RWPE1 (cell line): Measurements from ENCODE around the gene SNED1.

ENCODE experiments used
- CTCF ChIA-PET: fragments of 350-600 bp; sonication (Branson Sonifier 250); formaldehyde crosslinking; extraction: SDS; loops from one replicate; lab custom pipeline; 2021; lab: Yijun Ruan, JAX
- POLR2A ChIA-PET: fragments of 400-600 bp; formaldehyde crosslinking; extraction: SDS; loops from one replicate; lab custom pipeline; 2020; ENCODE audit warnings: antibody characterized with exemption; ENCODE audit not compliant: low non-redundant PET; lab: Yijun Ruan, JAX
- DNase-seq: peaks from one replicate; pipeline ENCODE4 v3.0.0; 2012; ENCODE audit warnings: low spot score
- H3K27ac ChIP-seq: fragments of 450-650 bp; 2 replicates; pipeline ENCODE4 v1.5.1; 2017
- TF ChIP-seq, protein P1 (sequence below): fragments of 450-650 bp; conservative IDR thresholded peaks from 2 replicates; pipeline ENCODE4 v1.5.1; 2017; ENCODE audit warnings: low read depth, mild to moderate bottlenecking

SNED1 gene

DNA sequence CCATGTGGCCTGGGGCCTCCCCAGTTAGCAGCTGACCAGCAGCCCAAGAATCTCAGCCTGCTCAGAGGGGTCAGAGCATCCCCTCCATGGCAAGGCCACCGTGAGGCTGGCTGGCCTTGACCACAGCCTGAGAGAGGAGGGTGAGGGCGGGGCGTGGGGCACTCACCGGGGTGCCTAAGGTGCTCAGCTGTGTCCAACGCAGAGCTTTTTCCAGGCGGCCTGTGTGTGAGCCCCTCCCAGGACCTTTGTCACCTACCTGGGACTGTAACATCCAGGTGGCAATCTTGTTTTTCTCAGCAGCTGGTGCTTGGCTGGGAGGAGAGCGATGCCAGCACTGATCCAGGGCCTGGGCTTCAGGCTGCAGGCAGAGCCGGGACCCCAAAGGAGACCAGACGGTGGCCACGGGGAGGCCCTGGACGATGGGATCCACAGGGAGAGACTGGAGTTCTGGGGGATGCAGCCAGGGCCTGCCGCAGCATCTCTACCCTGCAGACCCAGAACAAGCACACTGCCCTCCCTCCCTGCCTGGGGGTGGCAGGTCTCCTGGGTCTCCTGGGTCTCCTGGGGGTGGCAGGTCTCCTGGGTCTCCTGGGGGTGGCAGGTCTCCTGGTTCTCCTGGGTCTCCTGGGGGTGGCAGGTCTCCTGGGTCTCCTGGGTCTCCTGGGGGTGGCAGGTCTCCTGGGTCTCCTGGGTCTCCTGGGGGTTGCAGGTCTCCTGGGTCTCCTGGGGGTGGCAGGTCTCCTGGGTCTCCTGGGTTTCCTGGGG, 12.3 kb downstream of the SNED1 start:
- ChIA-PET CTCF (interaction anchor here (0.6 kb wide), 1 partner anchor 29 kb away, joined by 3 read pairs; no protein-coding TSS in a partner anchor), POLR2A (no interaction called here)
- TF ChIP-seq, protein P1, sequence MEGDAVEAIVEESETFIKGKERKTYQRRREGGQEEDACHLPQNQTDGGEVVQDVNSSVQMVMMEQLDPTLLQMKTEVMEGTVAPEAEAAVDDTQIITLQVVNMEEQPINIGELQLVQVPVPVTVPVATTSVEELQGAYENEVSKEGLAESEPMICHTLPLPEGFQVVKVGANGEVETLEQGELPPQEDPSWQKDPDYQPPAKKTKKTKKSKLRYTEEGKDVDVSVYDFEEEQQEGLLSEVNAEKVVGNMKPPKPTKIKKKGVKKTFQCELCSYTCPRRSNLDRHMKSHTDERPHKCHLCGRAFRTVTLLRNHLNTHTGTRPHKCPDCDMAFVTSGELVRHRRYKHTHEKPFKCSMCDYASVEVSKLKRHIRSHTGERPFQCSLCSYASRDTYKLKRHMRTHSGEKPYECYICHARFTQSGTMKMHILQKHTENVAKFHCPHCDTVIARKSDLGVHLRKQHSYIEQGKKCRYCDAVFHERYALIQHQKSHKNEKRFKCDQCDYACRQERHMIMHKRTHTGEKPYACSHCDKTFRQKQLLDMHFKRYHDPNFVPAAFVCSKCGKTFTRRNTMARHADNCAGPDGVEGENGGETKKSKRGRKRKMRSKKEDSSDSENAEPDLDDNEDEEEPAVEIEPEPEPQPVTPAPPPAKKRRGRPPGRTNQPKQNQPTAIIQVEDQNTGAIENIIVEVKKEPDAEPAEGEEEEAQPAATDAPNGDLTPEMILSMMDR, result no peak
- peak overlapping the region; percentile 92 for H3K27ac ChIP-seq
- no peak for DNase-seq

DNA sequence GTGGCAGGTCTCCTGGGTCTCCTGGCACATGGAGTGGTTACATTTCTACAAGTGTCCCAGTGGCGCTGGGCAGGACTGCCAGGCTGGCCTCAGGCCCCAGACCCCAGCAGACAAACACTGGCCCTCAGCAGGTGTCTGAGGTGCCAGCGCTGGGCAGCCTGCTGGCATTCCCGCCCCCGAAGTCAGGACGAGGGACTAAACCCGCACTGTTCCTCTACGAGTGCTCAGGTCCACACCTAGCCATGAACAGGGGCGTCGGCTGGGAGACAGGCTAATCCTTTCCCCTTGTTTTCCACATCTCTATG, 12.8 kb downstream of the SNED1 start:
- H3K27ac ChIP-seq, result no peak overlapping the region
- DNase-seq, result no peak
- ChIA-PET POLR2A (no interaction called here), CTCF (no interaction called here)
- TF ChIP-seq, protein P1, result no peak

DNA sequence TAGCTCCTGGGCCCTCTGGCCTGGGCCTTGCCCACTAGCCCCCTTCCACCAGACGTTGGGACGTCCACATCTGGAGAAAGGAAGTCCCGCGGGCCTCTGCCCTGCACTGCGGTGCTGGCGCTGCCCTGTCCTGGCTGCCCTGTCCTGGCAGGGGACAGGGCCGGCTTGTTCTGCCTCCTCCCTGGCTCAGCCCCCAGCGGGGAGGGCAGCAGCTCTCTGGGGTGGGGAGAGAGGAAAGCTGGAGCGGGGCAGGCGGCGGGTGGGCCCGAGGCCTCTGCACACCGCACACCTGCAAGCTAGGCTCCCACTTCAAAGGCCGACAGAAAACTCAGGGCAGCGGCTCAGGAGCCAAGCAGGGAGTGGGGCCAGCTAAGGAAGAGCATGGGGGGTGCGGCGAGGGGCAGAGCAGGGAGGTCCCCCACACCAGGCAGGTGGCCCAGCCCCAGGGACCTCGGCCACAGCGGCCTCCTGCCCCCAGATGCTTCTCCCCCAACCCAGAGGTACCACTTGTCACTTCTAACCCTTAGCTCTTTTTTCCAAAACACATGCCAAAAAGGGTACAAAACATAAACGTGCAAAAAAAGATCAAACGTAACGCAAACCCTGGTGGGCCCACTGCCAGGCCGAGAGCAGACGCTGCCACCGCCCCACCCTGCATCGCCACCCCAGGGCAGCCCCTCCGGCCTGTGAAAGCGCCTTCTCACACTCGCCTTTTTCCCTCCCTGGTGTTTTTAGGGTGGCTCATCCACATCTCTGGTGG, 13.5 kb downstream of the SNED1 start:
- TF ChIP-seq, protein P1, result no peak
- no peak overlapping the region for H3K27ac ChIP-seq
- DNase-seq, result no peak
- ChIA-PET CTCF (no interaction called here), POLR2A (no interaction called here)

DNA sequence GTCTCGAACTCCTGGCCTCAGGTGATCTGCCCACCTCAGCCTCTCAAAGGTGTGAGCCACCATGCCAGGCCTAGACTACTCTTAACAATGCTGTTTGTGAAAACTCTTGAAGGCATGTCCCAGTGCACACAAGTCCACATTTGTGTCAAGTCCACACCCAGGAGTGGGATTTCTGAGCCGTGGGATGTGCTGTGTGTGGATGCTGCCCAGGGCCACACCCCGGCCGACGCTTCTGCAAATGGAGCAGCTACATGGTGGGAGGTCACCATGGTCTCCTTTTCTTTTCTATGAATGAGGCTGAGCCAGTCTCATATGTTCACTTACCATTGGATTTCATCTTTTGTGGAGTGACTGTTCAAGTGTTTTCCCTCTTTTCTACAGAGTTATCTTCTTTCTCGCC, 15.8 kb downstream of the SNED1 start:
- TF ChIP-seq, protein P1, result no peak
- CTCF ChIA-PET, result interaction anchor here (0.5 kb wide), 1 partner anchor 368 kb away, joined by 3 read pairs; no protein-coding TSS in a partner anchor
- POLR2A ChIA-PET, result no interaction called here

DNA sequence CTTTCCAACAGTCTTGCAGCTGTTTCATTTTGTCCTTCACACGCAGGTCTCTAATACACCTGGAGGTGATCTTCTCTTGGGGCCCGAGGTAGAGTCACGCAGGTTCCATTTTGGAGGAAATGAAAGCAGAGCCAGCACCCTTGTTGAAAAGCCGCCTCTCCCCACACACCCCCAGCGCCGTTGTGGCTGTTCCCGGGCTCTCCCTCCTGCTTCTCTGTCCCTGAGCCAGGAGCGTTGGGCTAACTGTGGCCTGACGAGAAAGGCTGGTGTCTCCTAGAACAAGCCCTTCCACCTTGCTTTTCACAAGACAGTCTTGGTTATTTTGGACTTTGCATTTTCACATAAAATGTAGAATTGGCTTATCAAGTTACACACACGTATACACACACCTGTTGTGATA, 16.3 kb downstream of the SNED1 start:
- POLR2A ChIA-PET, result no interaction called here
- CTCF ChIA-PET, result no interaction called here
- TF ChIP-seq, protein P1, result no peak
- H3K27ac ChIP-seq, result no peak overlapping the region
- no peak for DNase-seq

More for the DNA sequence above, 15.8 kb downstream of the SNED1 start:
- H3K27ac ChIP-seq, result no peak overlapping the region
- no peak for DNase-seq

DNA sequence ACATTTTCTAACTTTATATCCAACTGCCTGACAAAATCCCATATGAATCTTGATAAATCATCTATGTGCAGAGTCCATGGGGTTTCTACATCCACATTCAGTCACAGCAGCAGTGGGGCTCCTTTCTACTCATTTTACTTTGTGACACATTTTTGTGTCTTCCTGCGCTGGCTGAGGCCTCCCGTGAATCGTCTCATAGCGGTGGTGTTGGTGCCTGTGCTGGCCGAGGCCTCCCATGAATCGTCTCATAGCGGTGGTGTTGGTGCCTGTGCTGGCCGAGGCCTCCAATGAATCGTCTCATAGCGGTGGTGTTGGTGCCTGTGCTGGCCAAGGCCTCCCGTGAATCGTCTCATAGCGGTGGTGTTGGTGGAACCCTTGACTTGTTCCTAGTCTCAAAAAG, 17.0 kb downstream of the SNED1 start:
- no peak for DNase-seq
- TF ChIP-seq, protein P1, result no peak
- ChIA-PET CTCF (no interaction called here), POLR2A (no interaction called here)
- no peak overlapping the region for H3K27ac ChIP-seq
